Ascending aorta (tissue), 2 donors: ENCODE measurements around the gene PHLDA1. TPM values are rescaled to one million over a fixed set of nuclear protein-coding genes. Genes with fewer than 3 reads are reported as not detected.

ENCODE experiments used
- DNase-seq, 2 donors: peaks; one replicate each; pipeline ENCODE4 v3.0.0-alpha.2; 2019; ENCODE audit warnings: low spot score in 2 of 2
- H3K27ac ChIP-seq, 2 donors: fragments of 200-600 bp; sonication (generic); one replicate each; pipeline ENCODE4 v1.5.1; 2016 to 2017; ENCODE audit warnings: mild to moderate bottlenecking in 1 of 2
- H3K27me3 ChIP-seq: fragments of 200-600 bp; sonication (generic); one replicate; pipeline ENCODE4 v1.5.1; 2017
- H3K36me3 ChIP-seq, 2 donors: fragments of 200-600 bp; sonication (generic); one replicate each; pipeline ENCODE4 v1.5.1; 2016
- H3K4me1 ChIP-seq, 2 donors: fragments of 200-600 bp; sonication (generic); one replicate each; pipeline ENCODE4 v1.5.1; 2016 to 2017; ENCODE audit warnings: mild to moderate bottlenecking in 1 of 2
- H3K4me3 ChIP-seq, 2 donors: fragments of 200-600 bp; sonication (generic); one replicate each; pipeline ENCODE4 v1.5.1; 2016 to 2017; ENCODE audit warnings: mild to moderate bottlenecking in 1 of 2
- H3K9me3 ChIP-seq, 2 donors: fragments of 200-600 bp; sonication (generic); one replicate each; pipeline ENCODE4 v1.5.1; 2016
- CTCF ChIP-seq, 3 experiments: fragments of 200-600 bp in 2 of 3; fragments of 450-650 bp in 1 of 3; sonication (generic) in 2 of 3; IDR thresholded peaks; one replicate each; pipeline ENCODE4 v1.5.1; 2016 to 2019; ENCODE audit warnings: antibody characterized with exemption in 3 of 3, mild to moderate bottlenecking in 1 of 3, moderate library complexity in 1 of 3
- intact Hi-C: fragments of 100-400 bp; cut with DNase I; formaldehyde crosslinking; loops from one replicate; pipeline ENCODE4 v1.15.1; 2023
- total RNA-seq: library from RNA; depleted of rRNA; stranded (reverse); fragments of >200 nt; gene quantifications from one replicate; pipeline ENCODE4 v1.1.0, GENCODE V29; 2016

Gene PHLDA1
- total RNA-seq, 1 donor from 2014 or later = 11.8 TPM

GRCh38 chr12:76006028-76006925 is 25.3 kb downstream of the PHLDA1 start:
- intact Hi-C loops = no loop called here
- no peak overlapping the region for H3K27ac ChIP-seq
- H3K9me3 ChIP-seq = no peaks in the 10 kb centered on the region
- H3K4me1 ChIP-seq = no peaks in the 10 kb centered on the region
- DNase-seq = no peak
- no peak for TF ChIP-seq CTCF (IDR thresholded peaks at IDR 0.05)
- H3K27me3 ChIP-seq = no peaks in the 10 kb centered on the region
- H3K4me3 ChIP-seq = no peak overlapping the region
- no peaks in the 10 kb centered on the region for H3K36me3 ChIP-seq

GRCh38 chr12:76003355-76003638 is 28.3 kb downstream of the PHLDA1 start:
- intact Hi-C loops = no loop called here
- no peak for TF ChIP-seq CTCF (IDR thresholded peaks at IDR 0.05)
- Histone ChIP-seq H3K27me3 (no peaks in the 10 kb centered on the region), H3K4me1 (no peaks in the 10 kb centered on the region), H3K27ac (no peak overlapping the region), H3K4me3 (no peak overlapping the region), H3K9me3 (no peaks in the 10 kb centered on the region), H3K36me3 (no peaks in the 10 kb centered on the region)
- no peak for DNase-seq

DNA sequence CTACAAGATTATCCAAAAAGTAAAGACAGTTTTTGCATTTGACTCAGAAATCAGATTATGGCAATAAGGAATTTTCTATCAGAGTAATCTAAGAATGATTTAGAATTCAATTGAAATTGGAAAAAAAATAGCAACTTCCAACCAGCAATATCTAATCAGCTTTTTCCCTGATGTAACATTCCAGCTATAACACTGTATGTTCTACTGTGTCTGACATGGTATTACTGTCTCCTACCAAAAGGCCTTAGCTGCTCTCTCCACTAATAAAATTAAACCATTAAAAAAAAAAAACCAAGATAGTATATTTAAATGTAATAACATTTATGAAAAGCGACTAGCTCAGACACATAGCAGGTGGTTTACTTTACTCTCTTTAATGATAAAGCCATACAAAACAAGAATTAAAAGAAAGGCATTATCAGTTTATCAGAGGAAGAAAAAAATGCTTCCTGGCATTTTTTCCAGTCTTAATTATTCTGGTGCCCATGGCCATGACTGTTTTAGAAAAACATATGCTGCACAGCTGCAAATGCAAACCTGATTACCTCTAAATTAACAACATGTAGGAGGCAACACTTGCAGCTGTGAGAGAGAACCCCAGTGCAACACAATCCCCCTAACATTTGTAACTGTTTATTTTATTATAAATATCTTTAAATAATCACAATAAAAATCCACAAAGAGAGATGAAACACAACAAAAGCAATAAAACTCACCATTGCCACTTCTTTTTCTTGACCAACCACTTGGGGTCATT is 28.8 kb downstream of the PHLDA1 start:
- no peaks in the 10 kb centered on the region for H3K36me3 ChIP-seq
- H3K4me3 ChIP-seq = no peak overlapping the region
- TF ChIP-seq CTCF (IDR thresholded peaks at IDR 0.05) = no peak
- intact Hi-C loops = no loop called here
- no peak overlapping the region for H3K27ac ChIP-seq
- no peaks in the 10 kb centered on the region for H3K4me1 ChIP-seq
- H3K9me3 ChIP-seq = no peaks in the 10 kb centered on the region
- no peak for DNase-seq
- H3K27me3 ChIP-seq = no peaks in the 10 kb centered on the region

- H3K27me3 ChIP-seq = no peaks in the 10 kb centered on the region
- DNase-seq = no peak
- TF ChIP-seq CTCF (IDR thresholded peaks at IDR 0.05) = no peak
- no peak overlapping the region for H3K27ac ChIP-seq
- intact Hi-C loops = no loop called here
- H3K36me3 ChIP-seq = no peaks in the 10 kb centered on the region
- H3K4me3 ChIP-seq = no peak overlapping the region
- no peaks in the 10 kb centered on the region for H3K4me1 ChIP-seq
- no peaks in the 10 kb centered on the region for H3K9me3 ChIP-seq
Observed at GRCh38 chr12:75998292-75999063, 33.1 kb downstream of the PHLDA1 start.

GRCh38 chr12:75997658-75998057 is 33.9 kb downstream of the PHLDA1 start:
- H3K27ac ChIP-seq = no peak overlapping the region
- no peak for DNase-seq
- intact Hi-C loops = no loop called here
- no peaks in the 10 kb centered on the region for H3K9me3 ChIP-seq
- TF ChIP-seq CTCF (IDR thresholded peaks at IDR 0.05) = no peak
- H3K4me3 ChIP-seq = no peak overlapping the region
- no peaks in the 10 kb centered on the region for H3K27me3 ChIP-seq
- no peaks in the 10 kb centered on the region for H3K36me3 ChIP-seq
- no peaks in the 10 kb centered on the region for H3K4me1 ChIP-seq
